Vagina (tissue), 2 donors: ENCODE results near the gene CTNNA3. TPM values are rescaled to one million over a fixed set of nuclear protein-coding genes. Genes with fewer than 3 reads are reported as not detected.

ENCODE experiments used
- DNase-seq, 2 donors: peaks; one replicate each; pipeline ENCODE4 v3.0.0-alpha.2; 2017; ENCODE audit errors: extremely low spot score in 2 of 2
- H3K27ac ChIP-seq: fragments of 200-600 bp; sonication (generic); one replicate; pipeline ENCODE4 v1.5.1; 2019
- H3K27me3 ChIP-seq: fragments of 200-600 bp; sonication (generic); one replicate; pipeline ENCODE4 v1.5.1; 2019
- H3K36me3 ChIP-seq, 2 donors: fragments of 200-600 bp; sonication (generic); one replicate each; pipeline ENCODE4 v1.5.1; 2017 to 2019
- H3K4me1 ChIP-seq: fragments of 200-600 bp; sonication (generic); one replicate; pipeline ENCODE4 v1.5.1; 2019
- H3K4me3 ChIP-seq, 2 donors: fragments of 200-600 bp; sonication (generic); 1 replicate in 1 of 2; 2 replicates in 1 of 2; pipeline ENCODE4 v1.5.1; 2016 to 2019
- H3K9me3 ChIP-seq: fragments of 200-600 bp; sonication (generic); one replicate; pipeline ENCODE4 v1.5.1; 2019
- CTCF ChIP-seq, 3 experiments: fragments of 450-650 bp in 2 of 3; fragments of 200-600 bp in 1 of 3; sonication (generic) in 1 of 3; IDR thresholded peaks; one replicate each; pipeline ENCODE4 v1.5.1; 2017 to 2019; ENCODE audit warnings: antibody characterized with exemption in 3 of 3, mild to moderate bottlenecking in 2 of 3, moderate library complexity in 2 of 3
- POLR2A ChIP-seq, 2 donors: fragments of 450-650 bp; IDR thresholded peaks; one replicate each; pipeline ENCODE4 v1.6.1; 2017; ENCODE audit warnings: antibody characterized with exemption in 2 of 2, mild to moderate bottlenecking in 2 of 2, moderate library complexity in 2 of 2
- POLR2AphosphoS5 ChIP-seq, 2 donors: sonication (generic); formaldehyde crosslinking; IDR thresholded peaks; one replicate each; pipeline ENCODE4 v1.9.0; 2017; ENCODE audit warnings: antibody characterized with exemption in 2 of 2, mild to moderate bottlenecking in 2 of 2, low read depth in 1 of 2; ENCODE audit not compliant: insufficient read depth in 1 of 2
- intact Hi-C: fragments of 100-400 bp; cut with DNase I; formaldehyde crosslinking; loops from one replicate; pipeline ENCODE4 v1.15.1; 2023
- total RNA-seq: library from RNA; depleted of rRNA; stranded (reverse); fragments of >200 nt; gene quantifications from one replicate; pipeline ENCODE4 v1.2.3, GENCODE V29; 2016

The CTNNA3 gene
- total RNA-seq, 1 donor from 2014 or later: 0.98 TPM

GRCh38 chr10:66928776-66929175 lies 767.2 kb downstream of the CTNNA3 start:
- no peak overlapping the region for H3K4me3 ChIP-seq
- no peaks in the 10 kb centered on the region for H3K36me3 ChIP-seq
- no peak overlapping the region for H3K27ac ChIP-seq
- intact Hi-C loops: no loop called here
- H3K9me3 ChIP-seq: no peaks in the 10 kb centered on the region
- no peak for DNase-seq
- TF ChIP-seq POLR2AphosphoS5 (IDR thresholded peaks at IDR 0.05; ENCODE audit: insufficient read depth in 1 of 2, low read depth in 1 of 2) (no peak), CTCF (IDR thresholded peaks at IDR 0.05) (no peak), POLR2A (IDR thresholded peaks at IDR 0.05) (no peak)
- peaks cover 14% of the 10 kb centered on the region for H3K4me1 ChIP-seq
- H3K27me3 ChIP-seq: no peaks in the 10 kb centered on the region

GRCh38 chr10:66927971-66928770 lies 767.8 kb downstream of the CTNNA3 start:
- Histone ChIP-seq H3K4me3 (no peak overlapping the region), H3K9me3 (no peaks in the 10 kb centered on the region), H3K4me1 (peaks cover 14% of the 10 kb centered on the region), H3K36me3 (no peaks in the 10 kb centered on the region), H3K27ac (no peak overlapping the region), H3K27me3 (no peaks in the 10 kb centered on the region)
- intact Hi-C loops: no loop called here
- DNase-seq: no peak
- TF ChIP-seq POLR2AphosphoS5 (IDR thresholded peaks at IDR 0.05; ENCODE audit: insufficient read depth in 1 of 2, low read depth in 1 of 2) (no peak), CTCF (IDR thresholded peaks at IDR 0.05) (no peak), POLR2A (IDR thresholded peaks at IDR 0.05) (no peak)

- no peak overlapping the region for H3K27ac ChIP-seq
- H3K9me3 ChIP-seq: no peaks in the 10 kb centered on the region
- H3K4me1 ChIP-seq: peaks cover 14% of the 10 kb centered on the region
- H3K36me3 ChIP-seq: no peaks in the 10 kb centered on the region
- H3K27me3 ChIP-seq: no peaks in the 10 kb centered on the region
- no peak for TF ChIP-seq POLR2AphosphoS5 (IDR thresholded peaks at IDR 0.05; ENCODE audit: insufficient read depth in 1 of 2, low read depth in 1 of 2)
- no peak for DNase-seq
- H3K4me3 ChIP-seq: no peak overlapping the region
- intact Hi-C loops: no loop called here
Observed at GRCh38 chr10:66927251-66927935, 768.6 kb downstream of the CTNNA3 start.

GRCh38 chr10:66926841-66927240 lies 769.2 kb downstream of the CTNNA3 start:
- no peaks in the 10 kb centered on the region for H3K36me3 ChIP-seq
- no peak for DNase-seq
- H3K27ac ChIP-seq: no peak overlapping the region
- H3K4me1 ChIP-seq: peaks cover 14% of the 10 kb centered on the region
- TF ChIP-seq CTCF (IDR thresholded peaks at IDR 0.05) (no peak), POLR2A (IDR thresholded peaks at IDR 0.05) (no peak), POLR2AphosphoS5 (IDR thresholded peaks at IDR 0.05; ENCODE audit: insufficient read depth in 1 of 2, low read depth in 1 of 2) (no peak)
- no peaks in the 10 kb centered on the region for H3K27me3 ChIP-seq
- H3K9me3 ChIP-seq: no peaks in the 10 kb centered on the region
- intact Hi-C loops: no loop called here
- no peak overlapping the region for H3K4me3 ChIP-seq

GRCh38 chr10:66925896-66926715 lies 769.9 kb downstream of the CTNNA3 start, which contains the start of gene LRRTM3:
LRRTM3 (plus strand) TSS chr10:66926036.
- DNase-seq: no peak
- H3K4me1 ChIP-seq: peaks cover 14% of the 10 kb centered on the region
- TF ChIP-seq CTCF (IDR thresholded peaks at IDR 0.05): peak in 2 of 3 experiments; percentile 19 to 36
- no peak for TF ChIP-seq POLR2AphosphoS5 (IDR thresholded peaks at IDR 0.05; ENCODE audit: insufficient read depth in 1 of 2, low read depth in 1 of 2)
- intact Hi-C loops: no loop called here
- no peaks in the 10 kb centered on the region for H3K27me3 ChIP-seq
- H3K4me3 ChIP-seq: no peak within 1 kb of the TSS
- no peaks in the 10 kb centered on the region for H3K36me3 ChIP-seq
- no peaks in the 10 kb centered on the region for H3K9me3 ChIP-seq
- H3K27ac ChIP-seq: no peak within 1 kb of the TSS
